Vagina (tissue), 2 donors: Measurements from ENCODE around the gene GTF2B.
"Not testable (repeated sequence)": the region's sequence is repeated elsewhere in the genome, so short reads cannot be mapped to it uniquely, and the experiment has no call there.

ENCODE experiments used
- POLR2AphosphoS5 ChIP-seq, 2 donors: sonication (generic); formaldehyde crosslinking; IDR thresholded peaks; one replicate each; pipeline ENCODE4 v1.9.0; 2017; ENCODE audit warnings: antibody characterized with exemption in 2 of 2, mild to moderate bottlenecking in 2 of 2, low read depth in 1 of 2; ENCODE audit not compliant: insufficient read depth in 1 of 2
- TF ChIP-seq, protein P1 (sequence below), 3 experiments: fragments of 450-650 bp in 2 of 3; fragments of 200-600 bp in 1 of 3; sonication (generic) in 1 of 3; IDR thresholded peaks; one replicate each; pipeline ENCODE4 v1.5.1; 2017 to 2019; ENCODE audit warnings: antibody characterized with exemption in 3 of 3, mild to moderate bottlenecking in 2 of 3, moderate library complexity in 2 of 3

GRCh38 chr1:88938528-88938927, 47.2 kb upstream of the GTF2B start:
- not testable (repeated sequence) for TF ChIP-seq POLR2AphosphoS5 (IDR thresholded peaks at IDR 0.05; ENCODE audit: insufficient read depth in 1 of 2, low read depth in 1 of 2)
- TF ChIP-seq, protein P1, sequence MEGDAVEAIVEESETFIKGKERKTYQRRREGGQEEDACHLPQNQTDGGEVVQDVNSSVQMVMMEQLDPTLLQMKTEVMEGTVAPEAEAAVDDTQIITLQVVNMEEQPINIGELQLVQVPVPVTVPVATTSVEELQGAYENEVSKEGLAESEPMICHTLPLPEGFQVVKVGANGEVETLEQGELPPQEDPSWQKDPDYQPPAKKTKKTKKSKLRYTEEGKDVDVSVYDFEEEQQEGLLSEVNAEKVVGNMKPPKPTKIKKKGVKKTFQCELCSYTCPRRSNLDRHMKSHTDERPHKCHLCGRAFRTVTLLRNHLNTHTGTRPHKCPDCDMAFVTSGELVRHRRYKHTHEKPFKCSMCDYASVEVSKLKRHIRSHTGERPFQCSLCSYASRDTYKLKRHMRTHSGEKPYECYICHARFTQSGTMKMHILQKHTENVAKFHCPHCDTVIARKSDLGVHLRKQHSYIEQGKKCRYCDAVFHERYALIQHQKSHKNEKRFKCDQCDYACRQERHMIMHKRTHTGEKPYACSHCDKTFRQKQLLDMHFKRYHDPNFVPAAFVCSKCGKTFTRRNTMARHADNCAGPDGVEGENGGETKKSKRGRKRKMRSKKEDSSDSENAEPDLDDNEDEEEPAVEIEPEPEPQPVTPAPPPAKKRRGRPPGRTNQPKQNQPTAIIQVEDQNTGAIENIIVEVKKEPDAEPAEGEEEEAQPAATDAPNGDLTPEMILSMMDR (IDR thresholded peaks at IDR 0.05) = not testable (repeated sequence)
